ENCODE results near the gene TESK1. TPM values are rescaled to one million over a fixed set of nuclear protein-coding genes. Genes with fewer than 3 reads are reported as not detected.
"Not testable (repeated sequence)": the region's sequence is repeated elsewhere in the genome, so short reads cannot be mapped to it uniquely, and the experiment has no call there.

Gene TESK1
- total RNA-seq, 2 experiments from 2014 or later = 29.8 to 30.9 TPM

- Mint-ChIP-seq H3K4me3 (no peak overlapping the region), H3K36me3 (ENCODE audit: low read depth) (peaks cover 14% of the 10 kb centered on the region), H3K27me3 (no peaks in the 10 kb centered on the region), H3K9me3 (peaks cover 28% of the 10 kb centered on the region), H3K27ac (no peak overlapping the region), H3K4me1 (no peaks in the 10 kb centered on the region)
- ChIA-PET CTCF (interaction anchor here (0.7 to 1.7 kb wide), 3 partner anchors 10 to 326 kb away, joined by 3 to 5 read pairs (median 5); no protein-coding TSS in a partner anchor), POLR2A (no interaction called here)
- no peak for DNase-seq
Observed at GRCh38 chr9:35593581-35593980, 11.5 kb upstream of the TESK1 start.

GRCh38 chr9:35594471-35594870 lies 10.6 kb upstream of the TESK1 start:
- H3K9me3 Mint-ChIP-seq = peaks cover 23% of the 10 kb centered on the region
- POLR2A ChIA-PET = no interaction called here
- peaks cover 14% of the 10 kb centered on the region for H3K36me3 Mint-ChIP-seq (ENCODE audit: low read depth)
- no peak for DNase-seq
- no peak overlapping the region for H3K4me3 Mint-ChIP-seq
- H3K4me1 Mint-ChIP-seq = no peaks in the 10 kb centered on the region
- H3K27me3 Mint-ChIP-seq = no peaks in the 10 kb centered on the region
- CTCF ChIA-PET = interaction anchor here (1.7 kb wide), 1 partner anchor 9 kb away, joined by 5 read pairs; no protein-coding TSS in a partner anchor
- H3K27ac Mint-ChIP-seq = no peak overlapping the region

DNA sequence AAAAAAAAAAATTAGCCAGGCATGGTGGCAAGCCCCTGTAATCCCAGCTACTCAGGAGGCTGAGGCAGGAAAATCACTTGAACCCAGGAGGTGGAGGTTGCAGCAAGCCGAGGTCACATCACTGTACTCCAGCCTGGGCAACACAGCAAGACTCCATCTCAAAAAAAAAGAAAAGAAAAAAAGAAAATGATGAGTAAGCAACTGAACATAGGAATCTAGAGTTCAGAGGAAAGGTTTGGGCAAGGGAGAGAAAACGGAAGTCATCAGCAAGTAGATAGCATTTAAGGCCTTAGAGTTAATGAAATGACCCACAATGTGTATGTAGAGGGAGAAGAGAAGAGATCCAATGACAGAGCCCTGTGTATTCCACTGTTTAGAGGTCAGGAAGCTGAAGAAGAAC lies 8.2 kb upstream of the TESK1 start:
- POLR2A ChIA-PET, DNase-seq, CTCF ChIA-PET, H3K27me3 Mint-ChIP-seq, H3K4me1 Mint-ChIP-seq, H3K4me3 Mint-ChIP-seq, H3K27ac Mint-ChIP-seq: not testable (repeated sequence)
- peaks cover 14% of the 10 kb centered on the region for H3K36me3 Mint-ChIP-seq (ENCODE audit: low read depth)
- peaks cover 21% of the 10 kb centered on the region for H3K9me3 Mint-ChIP-seq

GRCh38 chr9:35598866-35599590 lies 6.0 kb upstream of the TESK1 start:
- Mint-ChIP-seq H3K4me1 (peaks cover 16% of the 10 kb centered on the region), H3K27ac (no peak overlapping the region), H3K36me3 (ENCODE audit: low read depth) (peaks cover 5% of the 10 kb centered on the region), H3K9me3 (peaks cover 7% of the 10 kb centered on the region), H3K4me3 (no peak overlapping the region), H3K27me3 (no peaks in the 10 kb centered on the region)
- no peak for DNase-seq
- ChIA-PET CTCF (interaction anchor here (1.2 to 1.5 kb wide), 4 partner anchors 11 to 283 kb away, joined by 3 to 10 read pairs (median 4); partner anchors contain the start of genes CCDC107 and RMRP), POLR2A (interaction anchor here (0.7 kb wide), 1 partner anchor 211 kb away, joined by 3 read pairs; no protein-coding TSS in a partner anchor)

DNA sequence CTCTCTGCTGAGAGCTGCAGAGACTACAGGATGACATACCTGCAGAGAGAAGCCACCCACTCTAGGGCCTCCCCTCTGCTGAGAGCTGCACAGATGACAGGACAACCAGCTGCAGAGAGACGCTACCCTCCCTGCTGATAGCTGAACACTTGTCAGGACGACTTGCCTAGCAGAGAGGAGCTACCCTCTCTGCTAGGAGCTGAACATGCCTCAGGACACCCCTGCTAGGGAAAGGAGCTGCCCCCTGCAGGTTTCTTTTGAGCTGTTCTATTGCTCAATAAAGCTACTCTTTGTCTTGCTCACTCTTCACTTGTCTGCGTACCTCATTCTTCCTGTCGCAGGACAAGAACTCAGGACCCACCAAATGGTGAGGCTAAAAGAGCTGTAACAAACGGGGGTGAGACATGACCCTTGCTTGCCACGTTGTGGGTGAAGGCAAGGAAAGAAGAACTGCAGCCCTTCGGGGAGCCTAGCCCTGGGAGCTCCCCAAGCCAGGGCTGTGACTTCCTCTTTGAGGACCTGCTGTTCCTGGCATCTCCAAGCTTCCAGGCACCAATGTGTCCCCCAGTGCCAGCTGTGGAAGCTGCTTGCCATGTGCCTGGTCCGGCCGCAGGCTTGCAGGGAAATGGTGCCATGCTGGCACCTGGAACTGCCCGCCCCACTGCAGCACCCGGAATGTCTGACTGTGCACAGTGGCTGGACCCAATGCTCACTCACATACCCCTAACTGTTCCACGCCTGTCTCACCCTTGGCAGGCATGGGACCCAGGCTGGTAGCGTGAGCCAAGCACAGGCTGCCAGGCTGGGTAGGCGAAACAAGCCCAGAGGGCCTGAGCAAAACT lies 5.1 kb upstream of the TESK1 start:
- Mint-ChIP-seq H3K4me3 (no peak overlapping the region), H3K9me3 (peaks cover 4% of the 10 kb centered on the region), H3K36me3 (ENCODE audit: low read depth) (no peaks in the 10 kb centered on the region), H3K27ac (no peak overlapping the region), H3K27me3 (no peaks in the 10 kb centered on the region), H3K4me1 (peaks cover 22% of the 10 kb centered on the region)
- ChIA-PET POLR2A (interaction anchor here (0.7 kb wide), 1 partner anchor 210 kb away, joined by 3 read pairs; no protein-coding TSS in a partner anchor), CTCF (interaction anchor here (0.6 to 1.5 kb wide), 5 partner anchors 11 to 282 kb away, joined by 3 to 10 read pairs (median 3); partner anchors contain the start of genes CCDC107 and RMRP)
- DNase-seq = no peak

GRCh38 chr9:35603506-35603985 lies 1.5 kb upstream of the TESK1 start:
- Mint-ChIP-seq H3K36me3 (ENCODE audit: low read depth) (no peaks in the 10 kb centered on the region), H3K4me1 (peaks cover 37% of the 10 kb centered on the region), H3K9me3 (no peaks in the 10 kb centered on the region), H3K27ac (peak overlapping the region; percentile 97), H3K4me3 (peak overlapping the region; percentile 91), H3K27me3 (no peaks in the 10 kb centered on the region)
- ChIA-PET CTCF (interaction anchor here (0.6 to 3.1 kb wide), 35 partner anchors 8 to 704 kb away, joined by 3 to 25 read pairs (median 4); partner anchors contain the start of genes CCDC107, CREB3, RMRP and SIT1), POLR2A (interaction anchor here (1.0 kb wide), 1 partner anchor 43 kb away, joined by 3 read pairs; no protein-coding TSS in a partner anchor)
- DNase-seq = peak; percentile 29

- ChIA-PET POLR2A (interaction anchor here (1.0 kb wide), 1 partner anchor 43 kb away, joined by 3 read pairs; no protein-coding TSS in a partner anchor), CTCF (interaction anchor here (0.6 to 3.1 kb wide), 37 partner anchors 8 to 704 kb away, joined by 3 to 25 read pairs (median 4); partner anchors contain the start of genes CCDC107, CREB3, RMRP and SIT1)
- DNase-seq = peak; percentile 100
- peak overlapping the region; percentile 97 for H3K27ac Mint-ChIP-seq
- H3K4me3 Mint-ChIP-seq = peak overlapping the region; percentile 91
- peaks cover 37% of the 10 kb centered on the region for H3K4me1 Mint-ChIP-seq
- H3K27me3 Mint-ChIP-seq = no peaks in the 10 kb centered on the region
- no peaks in the 10 kb centered on the region for H3K9me3 Mint-ChIP-seq
- peaks cover 3% of the 10 kb centered on the region for H3K36me3 Mint-ChIP-seq (ENCODE audit: low read depth)
Observed at GRCh38 chr9:35603986-35604577, 980 bp upstream of the TESK1 start.

DNA sequence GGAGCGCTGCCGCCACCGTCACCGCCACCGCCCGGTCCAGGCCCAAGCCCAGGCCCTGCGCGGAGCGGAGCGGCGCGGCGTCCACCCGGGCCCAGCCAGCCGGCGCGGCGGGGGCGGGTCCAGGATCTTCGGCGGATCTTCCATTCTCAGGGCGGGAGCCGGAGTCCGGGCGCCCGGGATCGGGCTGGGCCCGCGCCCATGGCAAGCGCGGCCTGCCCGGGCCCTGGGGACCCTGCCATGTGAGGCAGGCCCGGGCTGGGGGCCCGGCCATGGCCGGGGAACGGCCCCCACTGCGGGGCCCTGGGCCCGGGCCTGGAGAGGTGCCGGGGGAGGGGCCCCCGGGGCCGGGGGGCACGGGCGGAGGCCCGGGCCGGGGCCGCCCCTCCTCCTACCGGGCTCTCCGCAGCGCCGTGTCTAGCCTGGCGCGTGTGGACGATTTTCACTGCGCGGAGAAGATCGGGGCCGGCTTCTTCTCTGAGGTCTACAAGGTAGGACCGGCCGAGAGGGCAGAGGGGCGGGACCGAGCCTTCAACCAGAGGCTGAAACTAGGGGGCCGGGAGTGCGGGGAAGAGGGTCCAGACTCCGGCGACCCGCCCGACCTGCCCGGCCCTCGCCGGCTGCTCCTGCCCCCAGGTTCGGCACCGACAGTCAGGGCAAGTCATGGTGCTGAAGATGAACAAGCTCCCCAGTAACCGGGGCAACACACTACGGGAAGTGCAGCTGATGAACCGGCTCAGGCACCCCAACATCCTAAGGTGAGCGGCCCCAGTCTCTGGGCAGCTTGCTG lies 482 bp downstream of the TESK1 start:
- Mint-ChIP-seq H3K27ac (no peak overlapping the region), H3K9me3 (no peaks in the 10 kb centered on the region), H3K27me3 (no peaks in the 10 kb centered on the region), H3K36me3 (ENCODE audit: low read depth) (peaks cover 3% of the 10 kb centered on the region), H3K4me3 (peak overlapping the region; percentile 77), H3K4me1 (peaks cover 37% of the 10 kb centered on the region)
- DNase-seq = peak; percentile 59
- ChIA-PET POLR2A (interaction anchor here (0.6 to 1.0 kb wide), 3 partner anchors 41 to 127 kb away, joined by 4 to 5 read pairs (median 4); partner anchors contain the start of gene CREB3), CTCF (interaction anchor here (0.6 to 3.1 kb wide), 10 partner anchors 8 to 127 kb away, joined by 3 to 25 read pairs (median 6); partner anchors contain the start of genes CCDC107, CREB3, RMRP and TLN1)

- POLR2A ChIA-PET = interaction anchor here (0.8 to 1.0 kb wide), 2 partner anchors 41 to 126 kb away, joined by 4 read pairs; partner anchors contain the start of gene CREB3
- Mint-ChIP-seq H3K27me3 (no peaks in the 10 kb centered on the region), H3K9me3 (no peaks in the 10 kb centered on the region), H3K4me3 (peak overlapping the region; percentile 77), H3K4me1 (peaks cover 37% of the 10 kb centered on the region), H3K27ac (no peak overlapping the region), H3K36me3 (ENCODE audit: low read depth) (peaks cover 3% of the 10 kb centered on the region)
- CTCF ChIA-PET = interaction anchor here (0.6 to 3.1 kb wide), 6 partner anchors 10 to 90 kb away, joined by 3 to 25 read pairs (median 6); partner anchors contain the start of genes CCDC107 and RMRP
- DNase-seq = no peak
Observed at GRCh38 chr9:35606138-35606504, 1.1 kb downstream of the TESK1 start.

DNA sequence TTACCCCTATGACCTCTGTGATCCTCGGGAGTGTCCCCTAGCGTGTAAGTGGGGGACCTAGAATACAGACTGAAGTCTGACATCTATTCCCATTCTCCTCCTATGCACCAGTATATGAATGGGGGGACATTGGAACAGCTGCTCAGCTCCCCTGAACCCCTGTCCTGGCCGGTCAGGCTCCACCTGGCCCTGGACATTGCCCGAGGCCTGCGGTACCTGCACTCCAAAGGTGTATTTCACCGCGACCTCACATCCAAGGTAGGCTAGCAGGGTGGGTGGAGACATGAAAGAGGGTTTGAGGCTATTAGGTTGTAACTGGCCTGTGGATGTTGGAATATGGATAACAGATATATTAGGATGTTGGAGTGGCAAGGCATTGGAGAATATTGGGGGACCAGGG lies 1.7 kb downstream of the TESK1 start:
- CTCF ChIA-PET = interaction anchor here (2.4 kb wide), 1 partner anchor 90 kb away, joined by 6 read pairs; no protein-coding TSS in a partner anchor
- peaks cover 43% of the 10 kb centered on the region for H3K4me1 Mint-ChIP-seq
- peak overlapping the region; percentile 24 for H3K4me3 Mint-ChIP-seq
- POLR2A ChIA-PET = no interaction called here
- no peaks in the 10 kb centered on the region for H3K27me3 Mint-ChIP-seq
- peaks cover 3% of the 10 kb centered on the region for H3K36me3 Mint-ChIP-seq (ENCODE audit: low read depth)
- DNase-seq = no peak
- no peaks in the 10 kb centered on the region for H3K9me3 Mint-ChIP-seq
- no peak overlapping the region for H3K27ac Mint-ChIP-seq

GRCh38 chr9:35608221-35608620 lies 3.2 kb downstream of the TESK1 start:
- CTCF ChIA-PET = interaction anchor here (1.3 to 10.5 kb wide), 5 partner anchors 9 to 149 kb away, joined by 3 to 92 read pairs (median 8); partner anchors contain the start of genes CCDC107, RMRP and SIT1
- H3K9me3 Mint-ChIP-seq = no peaks in the 10 kb centered on the region
- H3K27ac Mint-ChIP-seq = no peak overlapping the region
- POLR2A ChIA-PET = no interaction called here
- no peak overlapping the region for H3K4me3 Mint-ChIP-seq
- DNase-seq = no peak
- H3K36me3 Mint-ChIP-seq (ENCODE audit: low read depth) = peaks cover 3% of the 10 kb centered on the region
- H3K27me3 Mint-ChIP-seq = peaks cover under 1% of the 10 kb centered on the region
- H3K4me1 Mint-ChIP-seq = peaks cover 35% of the 10 kb centered on the region
